GM12801 (cell line): ENCODE data around the gene IRX1.

ENCODE experiments used
- TF ChIP-seq, protein P1 (sequence below): IDR thresholded peaks from one replicate; pipeline ENCODE4 v1.5.1; 2011; ENCODE audit warnings: control low read depth; ENCODE audit not compliant: insufficient read length; ENCODE audit errors: extremely low read depth

Gene IRX1

DNA sequence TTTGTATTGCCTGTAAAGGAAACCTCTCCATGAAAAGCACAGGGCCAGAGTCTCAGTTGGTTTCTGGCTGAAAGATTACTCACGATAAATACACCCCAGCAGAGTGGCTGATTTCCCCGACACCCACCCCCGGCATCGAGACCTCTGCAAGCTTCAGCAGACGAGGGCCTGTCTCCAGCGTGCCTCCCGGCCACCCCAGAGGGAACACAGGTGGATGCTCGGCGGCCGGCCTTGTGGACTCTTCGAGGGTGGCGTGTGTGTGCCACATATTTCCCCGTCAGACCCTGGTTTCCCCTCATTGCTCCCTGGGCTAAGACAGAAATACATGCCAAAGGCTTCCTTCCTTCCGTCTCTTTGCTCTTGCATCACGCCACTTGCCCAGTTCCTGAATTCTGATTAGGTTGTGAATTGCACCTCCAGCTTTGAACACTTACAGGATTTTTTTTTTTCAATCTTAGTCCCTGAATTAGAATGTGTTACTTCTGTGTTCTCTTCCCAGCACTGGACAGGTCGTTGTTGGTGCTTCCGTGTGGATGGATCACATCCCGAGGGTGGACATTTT lies 13.6 kb downstream of the IRX1 start:
- TF ChIP-seq, protein P1, sequence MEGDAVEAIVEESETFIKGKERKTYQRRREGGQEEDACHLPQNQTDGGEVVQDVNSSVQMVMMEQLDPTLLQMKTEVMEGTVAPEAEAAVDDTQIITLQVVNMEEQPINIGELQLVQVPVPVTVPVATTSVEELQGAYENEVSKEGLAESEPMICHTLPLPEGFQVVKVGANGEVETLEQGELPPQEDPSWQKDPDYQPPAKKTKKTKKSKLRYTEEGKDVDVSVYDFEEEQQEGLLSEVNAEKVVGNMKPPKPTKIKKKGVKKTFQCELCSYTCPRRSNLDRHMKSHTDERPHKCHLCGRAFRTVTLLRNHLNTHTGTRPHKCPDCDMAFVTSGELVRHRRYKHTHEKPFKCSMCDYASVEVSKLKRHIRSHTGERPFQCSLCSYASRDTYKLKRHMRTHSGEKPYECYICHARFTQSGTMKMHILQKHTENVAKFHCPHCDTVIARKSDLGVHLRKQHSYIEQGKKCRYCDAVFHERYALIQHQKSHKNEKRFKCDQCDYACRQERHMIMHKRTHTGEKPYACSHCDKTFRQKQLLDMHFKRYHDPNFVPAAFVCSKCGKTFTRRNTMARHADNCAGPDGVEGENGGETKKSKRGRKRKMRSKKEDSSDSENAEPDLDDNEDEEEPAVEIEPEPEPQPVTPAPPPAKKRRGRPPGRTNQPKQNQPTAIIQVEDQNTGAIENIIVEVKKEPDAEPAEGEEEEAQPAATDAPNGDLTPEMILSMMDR = no peak

DNA sequence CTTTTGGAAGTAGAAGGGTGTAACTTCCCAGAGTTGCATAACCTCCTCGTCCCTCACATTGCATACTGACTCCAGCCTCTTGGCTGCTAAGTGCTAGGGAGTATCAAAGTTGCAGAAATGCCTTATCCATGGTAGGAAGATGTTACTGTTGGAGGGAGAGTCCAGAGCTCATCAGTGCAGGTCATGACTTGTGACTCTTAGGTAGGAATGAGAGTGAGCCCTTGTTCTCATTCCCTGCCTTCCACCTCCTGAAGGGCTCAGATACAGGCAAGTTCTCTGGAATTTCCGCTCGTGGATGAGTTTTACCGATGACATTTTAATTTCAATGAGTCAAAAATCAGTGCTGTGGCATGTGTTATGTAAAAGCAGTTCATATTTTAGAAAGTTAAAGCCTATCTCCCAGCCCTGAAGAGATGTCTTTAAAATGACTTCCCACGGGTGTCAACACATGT lies 17.0 kb downstream of the IRX1 start:
- TF ChIP-seq, protein P1 = no peak

DNA sequence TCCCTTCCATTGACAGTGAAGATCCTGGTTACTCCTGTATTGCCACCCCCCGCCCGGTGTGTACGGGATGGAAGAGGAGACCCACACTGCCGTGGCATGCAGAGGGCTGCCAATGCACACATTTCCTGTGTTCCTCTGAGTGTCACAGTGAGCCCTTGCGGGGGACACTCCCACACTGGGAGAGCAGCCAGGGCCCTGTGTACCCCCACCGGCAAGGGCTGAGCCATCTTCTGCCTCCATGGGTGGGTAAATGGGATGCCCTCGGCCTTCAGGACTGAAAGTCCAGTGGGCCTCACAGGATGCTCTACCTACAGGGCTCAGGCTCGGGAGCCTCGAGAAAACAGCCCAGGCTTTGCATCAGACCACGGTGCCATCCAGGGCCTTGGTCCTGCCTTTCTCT lies 18.1 kb downstream of the IRX1 start:
- TF ChIP-seq, protein P1 = no peak

DNA sequence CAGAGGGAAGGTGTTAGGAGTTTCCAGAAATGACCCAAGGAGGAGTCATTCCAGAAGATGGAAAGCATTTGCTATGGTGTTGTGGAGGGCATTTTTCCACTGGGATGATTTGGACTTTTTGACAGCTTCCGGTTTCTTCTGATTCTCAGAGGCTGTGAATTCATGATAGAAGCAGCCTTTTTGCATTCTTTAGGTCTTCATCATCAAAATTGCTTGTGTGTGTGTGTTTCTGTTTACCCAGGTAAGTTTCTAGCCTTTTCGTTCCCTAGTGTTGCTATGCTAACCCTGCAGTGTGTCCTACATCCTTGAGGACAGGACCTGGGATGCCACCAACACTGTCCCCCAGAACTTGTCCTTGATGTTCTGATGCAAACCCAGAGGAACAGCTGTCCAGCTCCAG lies 19.6 kb downstream of the IRX1 start:
- TF ChIP-seq, protein P1 = no peak

DNA sequence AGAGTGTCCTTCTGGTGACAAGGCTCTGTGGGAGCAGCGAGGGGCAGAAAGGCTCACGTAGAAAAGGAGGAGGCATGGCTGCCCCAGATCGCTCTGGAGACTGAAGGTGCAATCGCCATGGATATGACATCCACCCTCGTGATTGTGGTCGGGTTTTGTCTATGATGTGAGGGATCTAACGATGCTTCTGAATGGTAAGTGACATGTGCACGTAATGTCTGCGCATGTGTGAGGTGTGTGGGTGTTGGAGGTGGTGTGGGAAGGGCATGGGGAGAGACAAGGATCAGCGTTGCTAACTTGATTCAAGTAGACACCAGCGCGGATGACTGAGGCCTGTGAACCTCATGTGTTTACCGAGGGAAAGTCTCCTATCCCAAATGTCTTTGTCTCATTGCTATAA lies 20.2 kb downstream of the IRX1 start:
- TF ChIP-seq, protein P1 = no peak

DNA sequence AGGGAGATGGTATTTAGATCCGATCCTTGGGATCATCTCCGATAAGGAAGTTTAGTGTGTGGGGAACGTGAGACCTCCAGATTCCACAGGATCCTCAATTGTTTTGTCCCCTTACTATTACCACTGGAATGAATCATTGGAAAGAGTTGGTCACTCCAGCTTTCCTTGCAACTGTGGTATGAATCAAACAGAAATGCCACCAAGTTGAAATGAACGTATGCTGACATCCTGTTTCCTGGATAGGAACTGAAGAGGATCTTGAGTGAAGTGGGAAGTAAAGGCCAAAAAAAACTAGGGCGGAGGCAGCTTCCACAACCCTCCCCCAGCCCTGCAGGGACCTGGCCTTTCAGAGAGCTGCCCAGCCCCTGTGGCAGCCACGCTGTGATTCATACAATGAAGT lies 23.9 kb downstream of the IRX1 start:
- TF ChIP-seq, protein P1 = no peak

DNA sequence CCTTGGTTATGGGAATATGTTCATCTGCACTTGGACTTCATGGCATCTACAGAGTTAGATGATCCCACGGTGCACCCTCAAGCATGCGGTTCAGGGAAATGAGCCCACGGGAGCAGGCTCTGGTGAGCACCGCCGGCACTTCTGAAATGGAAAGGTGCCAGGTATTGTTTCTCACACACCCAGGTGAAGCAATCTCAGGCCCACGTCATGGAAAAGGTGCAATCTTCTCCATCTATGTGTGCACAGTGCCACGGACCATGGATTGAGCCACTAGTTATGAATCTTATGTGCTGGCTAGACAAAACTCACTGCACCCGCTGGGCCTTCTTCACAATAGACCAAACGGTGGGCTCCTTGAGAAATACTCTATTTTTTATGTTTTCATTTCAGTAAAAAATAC lies 27.3 kb downstream of the IRX1 start:
- TF ChIP-seq, protein P1 = no peak
